Dermis microvascular lymphatic vessel endothelial cell (primary cell): ENCODE measurements around the gene COL4A2. TPM values are rescaled to one million over a fixed set of nuclear protein-coding genes. Genes with fewer than 3 reads are reported as not detected.

ENCODE experiments used
- DNase-seq, 2 donors: peaks; one replicate each; pipeline versions ENCODE4 v3.0.0 to v3.0.0-alpha.2; 2010; ENCODE audit warnings: low read depth in 2 of 2
- total RNA-seq: library from RNA; depleted of rRNA; stranded (reverse); fragments of >200 nt; gene quantifications from 2 replicates; pipeline ENCODE4 v1.2.1, GENCODE V29; 2014

COL4A2 gene
- total RNA-seq, 1 donor from 2014 or later, result 626 TPM

DNA sequence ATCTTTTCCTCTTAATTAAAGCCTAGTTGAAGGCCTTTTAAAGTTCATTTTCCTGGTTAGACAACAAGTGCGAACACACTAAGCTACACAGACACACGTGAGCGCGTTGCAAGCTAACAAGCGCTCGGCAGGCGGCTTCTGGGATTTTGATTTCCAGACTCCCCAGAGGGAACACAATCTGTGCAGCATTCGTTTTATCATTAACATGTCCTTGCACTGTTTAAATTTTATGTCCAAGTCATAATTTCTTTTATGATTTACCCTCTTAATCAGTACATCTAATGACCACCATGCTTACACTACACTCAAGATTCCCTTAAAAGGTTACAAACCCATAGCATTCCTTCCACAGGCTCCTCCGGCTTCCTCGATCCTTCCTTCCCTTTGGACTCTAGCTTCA lies 16.9 kb upstream of the COL4A2 start:
- DNase-seq, result no peak

DNA sequence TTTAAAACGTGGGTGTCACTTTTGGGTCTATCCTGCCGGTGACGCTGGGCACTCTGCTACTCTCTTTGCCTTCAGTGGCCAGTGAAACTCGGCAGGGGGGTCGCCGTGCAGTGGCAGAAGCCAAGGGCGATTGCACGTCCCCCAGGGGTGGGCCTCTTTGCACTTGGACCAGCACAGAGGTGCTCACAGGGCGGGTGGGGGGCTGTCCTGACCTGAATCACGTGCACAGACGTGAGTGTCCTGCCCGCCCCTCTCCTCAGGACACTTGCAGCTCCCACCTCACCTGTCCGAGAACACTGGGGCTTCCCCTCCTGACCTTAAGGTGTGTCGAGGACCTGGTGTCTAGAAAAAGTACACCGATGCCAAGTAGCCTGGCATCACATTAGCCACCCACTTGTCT lies 16.3 kb upstream of the COL4A2 start:
- no peak for DNase-seq

DNA sequence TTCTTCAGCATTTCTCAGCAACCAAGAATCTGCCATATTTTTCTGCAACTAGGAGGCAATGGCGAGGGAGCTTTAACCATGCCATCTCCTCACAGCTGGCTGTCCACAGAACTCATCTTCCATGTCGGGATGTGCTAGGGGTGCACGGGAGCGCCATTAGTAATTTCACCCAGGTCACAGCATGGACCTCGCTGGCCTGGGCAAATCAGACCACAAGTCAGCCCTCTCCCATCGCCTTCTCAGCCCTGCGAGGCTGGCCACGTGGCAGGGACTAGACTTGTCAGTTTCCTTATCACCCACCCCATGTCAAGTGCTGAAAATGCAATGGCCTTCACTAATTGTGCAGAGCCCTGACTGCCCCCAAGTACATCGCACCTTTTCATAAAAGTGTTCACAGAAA lies 15.8 kb upstream of the COL4A2 start:
- no peak for DNase-seq

DNA sequence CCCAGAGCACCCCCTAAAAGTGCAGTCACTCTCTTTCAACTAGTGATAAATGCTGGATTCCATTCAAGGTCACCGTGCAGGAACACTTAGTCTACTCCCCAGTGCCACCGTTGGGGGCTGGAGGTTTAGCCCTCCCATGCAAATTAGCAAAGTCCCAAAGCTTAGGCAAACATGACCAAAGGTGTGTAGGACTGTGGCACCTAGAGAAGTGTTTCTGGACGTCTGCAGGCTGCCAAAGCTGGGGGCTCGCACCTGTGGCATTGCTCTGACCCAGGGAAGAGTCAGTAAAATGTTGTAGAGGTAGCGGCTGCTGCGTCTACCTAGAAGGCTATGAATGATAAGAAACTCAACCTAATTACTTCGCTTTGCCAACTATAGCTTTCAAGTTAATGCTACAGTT lies 14.0 kb upstream of the COL4A2 start:
- no peak for DNase-seq

GRCh38 chr13:110293649-110294048 lies 13.4 kb upstream of the COL4A2 start:
- DNase-seq, result peak; percentile 72 to 74

- no peak for DNase-seq
These were observed 12.9 kb upstream of the COL4A2 start for GRCh38 chr13:110294146-110294545.

- DNase-seq, result no peak
These were observed 12.5 kb upstream of the COL4A2 start for GRCh38 chr13:110294622-110295021.

DNA sequence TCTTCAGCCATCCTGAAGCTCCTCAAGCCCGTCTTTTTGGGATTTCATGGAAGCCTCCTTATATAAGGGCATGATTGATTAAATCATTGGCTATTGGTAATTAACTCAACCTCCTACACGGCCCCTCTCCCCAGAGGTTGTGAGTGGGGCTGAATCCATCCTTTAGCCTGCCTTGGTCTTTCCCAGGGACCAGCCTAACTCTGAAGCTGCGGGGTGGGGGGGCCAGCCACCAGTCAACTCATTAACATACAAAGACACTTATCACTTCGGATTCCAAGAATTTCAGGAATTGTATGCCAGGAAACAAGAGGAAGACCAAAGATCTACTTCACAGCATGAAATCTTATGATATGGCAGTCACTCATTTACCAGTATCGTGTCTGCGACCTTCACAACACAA lies 10.1 kb upstream of the COL4A2 start:
- DNase-seq, result no peak

DNA sequence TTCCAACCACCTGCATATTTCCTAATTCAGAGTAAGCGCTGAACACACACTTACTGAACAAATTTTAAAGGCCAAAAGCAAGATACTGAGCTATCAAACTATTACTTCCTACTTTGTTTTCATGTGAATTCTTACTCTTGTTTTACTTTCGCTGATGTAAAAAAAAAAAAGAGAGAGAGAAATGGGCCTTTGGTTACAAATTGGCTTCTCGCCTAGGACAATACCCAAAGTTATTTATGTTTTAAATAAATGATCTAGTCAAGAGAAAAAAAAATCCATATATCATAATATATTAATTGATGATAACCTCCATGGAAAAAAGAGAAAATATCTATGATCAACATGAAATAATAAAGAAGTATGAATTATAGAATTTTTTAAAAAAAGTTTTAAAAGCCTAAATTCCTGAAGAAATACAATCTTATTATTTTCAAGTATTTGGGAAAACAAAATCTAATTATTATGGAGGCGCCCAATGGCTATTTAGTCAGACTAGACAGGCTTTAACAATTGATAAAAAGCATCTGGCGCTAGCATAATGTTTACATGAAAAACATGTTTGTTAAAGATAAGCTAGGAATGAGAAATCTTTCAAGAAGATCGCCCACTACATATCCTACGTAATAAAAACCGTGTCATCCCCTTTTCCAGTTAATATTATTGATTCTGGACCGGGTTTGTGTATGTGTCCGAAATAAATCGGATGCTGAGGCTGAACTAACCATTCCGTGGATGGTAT lies 9.1 kb upstream of the COL4A2 start:
- DNase-seq, result peak in 1 of 2 donors; percentile 43

GRCh38 chr13:110298505-110299282 lies 8.4 kb upstream of the COL4A2 start:
- DNase-seq, result peak in 1 of 2 donors; percentile 64

- DNase-seq, result no peak
These were observed 7.7 kb upstream of the COL4A2 start for GRCh38 chr13:110299283-110299840.

- no peak for DNase-seq
These were observed 6.8 kb upstream of the COL4A2 start for GRCh38 chr13:110300090-110300815.

DNA sequence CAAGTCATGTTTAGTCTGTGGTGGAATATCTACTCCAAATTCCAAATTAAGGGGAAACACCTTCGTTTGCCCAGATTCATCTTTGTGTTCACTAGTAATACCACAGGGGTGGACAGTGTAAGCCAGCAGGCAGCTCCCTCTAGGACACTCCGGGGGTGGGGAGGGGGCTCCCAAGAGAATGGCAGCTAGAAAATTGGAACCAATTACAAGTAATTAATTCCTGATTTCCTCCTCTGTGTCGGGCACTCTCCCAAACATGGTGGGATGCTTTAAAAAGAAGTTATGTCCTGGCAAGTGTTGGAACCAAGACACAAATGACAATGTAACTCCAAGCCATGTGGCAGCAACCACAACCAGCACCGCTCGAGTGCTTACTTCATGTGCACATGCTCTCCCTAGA lies 6.0 kb upstream of the COL4A2 start:
- DNase-seq, result no peak

GRCh38 chr13:110301606-110302553 lies 5.2 kb upstream of the COL4A2 start:
- DNase-seq, result no peak

DNA sequence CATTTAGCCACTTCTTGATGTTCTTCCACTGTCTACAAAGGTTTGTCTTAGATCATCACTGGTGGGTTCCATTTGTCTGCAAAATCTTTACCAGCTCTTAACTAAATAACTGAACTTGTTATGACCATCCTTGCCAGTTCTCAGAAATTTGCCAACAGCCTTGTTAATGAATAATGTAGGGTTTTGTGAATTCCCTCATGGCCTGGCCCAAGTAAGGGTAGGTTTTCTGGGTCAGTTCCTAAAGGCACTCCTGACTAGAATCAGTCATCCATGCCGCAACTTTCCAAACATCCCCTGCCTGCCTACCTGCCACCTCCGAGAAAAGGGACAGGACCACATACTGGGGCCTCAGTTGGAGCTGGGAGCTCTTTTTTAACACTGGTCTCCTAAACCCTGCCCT lies 4.1 kb upstream of the COL4A2 start:
- no peak for DNase-seq

- DNase-seq, result no peak
These were observed 3.4 kb upstream of the COL4A2 start for GRCh38 chr13:110303644-110304043.

DNA sequence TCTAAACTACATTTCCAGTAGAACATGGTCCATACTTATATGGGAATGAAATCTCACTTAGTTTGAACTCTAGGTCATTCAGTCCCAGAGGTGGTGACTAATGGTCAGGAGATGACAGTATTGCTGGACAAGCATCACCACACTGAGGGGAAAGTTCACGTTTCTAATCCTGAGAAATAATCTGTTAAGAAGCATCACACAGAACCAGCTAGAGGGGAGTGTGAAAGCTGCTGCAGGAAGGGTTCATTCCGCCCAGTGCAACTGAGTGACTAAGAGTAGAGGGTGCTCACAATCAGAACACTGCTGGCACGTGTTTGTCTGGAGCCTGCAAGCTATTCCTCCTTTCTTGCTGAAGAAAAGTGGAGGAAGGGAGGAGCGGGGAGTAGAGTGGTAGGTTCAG lies 2.8 kb upstream of the COL4A2 start:
- DNase-seq, result peak in 1 of 2 donors; percentile 70

GRCh38 chr13:110305001-110305400 lies 2.1 kb upstream of the COL4A2 start:
- no peak for DNase-seq

GRCh38 chr13:110305544-110305943 lies 1.5 kb upstream of the COL4A2 start:
- DNase-seq, result no peak

- peak in 1 of 2 donors; percentile 54 for DNase-seq
These were observed 1.1 kb upstream of the COL4A2 start for GRCh38 chr13:110305949-110306339.
